Measurements from ENCODE around the gene TMEM50A.
"Not testable (repeated sequence)": the region's sequence is repeated elsewhere in the genome, so short reads cannot be mapped to it uniquely, and the experiment has no call there.

Gene TMEM50A

GRCh38 chr1:25360596-25361581 lies 22.8 kb downstream of the TMEM50A start:
- Histone ChIP-seq H3K4me1 (ENCODE audit: insufficient read depth, low read length) (no peaks in the 10 kb centered on the region), H2AFZ (ENCODE audit: low read depth, low read length) (no peak overlapping the region), H3K27ac (ENCODE audit: low read length) (no peak overlapping the region), H3K79me2 (ENCODE audit: insufficient read depth, low read length) (no peaks in the 10 kb centered on the region), H3K9ac (ENCODE audit: low read depth, low read length) (no peak overlapping the region), H3K4me3 (ENCODE audit: low read depth in 1 of 2, low read length in 2 of 2) (no peak overlapping the region), H3K27me3 (ENCODE audit: insufficient read depth, low read length, poor library complexity) (no peaks in the 10 kb centered on the region), H4K20me1 (ENCODE audit: insufficient read depth, low read length) (peaks cover 3% of the 10 kb centered on the region; the same call in 1 of the 2 replicates), H3K4me2 (ENCODE audit: insufficient read depth, low read length) (no peak overlapping the region), H3K9me3 (ENCODE audit: insufficient read depth, low read length, severe bottlenecking) (no peaks in the 10 kb centered on the region), H3K36me3 (ENCODE audit: insufficient read depth, low read length) (peaks cover 54% of the 10 kb centered on the region)
- DNase-seq (no peak), ATAC-seq (ENCODE audit: insufficient read depth, low read depth) (no peak)
- TF ChIP-seq CTCF (IDR thresholded peaks at IDR 0.05; ENCODE audit: borderline replicate concordance, extremely low read depth, low read length, poor library complexity, severe bottlenecking), result no peak
- TF ChIP-seq EZH2 (IDR thresholded peaks at IDR 0.05; ENCODE audit: borderline replicate concordance, low read depth, low read length, severe bottlenecking), result no peak

GRCh38 chr1:25361901-25362300 lies 23.8 kb downstream of the TMEM50A start:
- Histone ChIP-seq H3K36me3 (ENCODE audit: insufficient read depth, low read length) (peaks cover 45% of the 10 kb centered on the region), H3K9me3 (ENCODE audit: insufficient read depth, low read length, severe bottlenecking) (no peaks in the 10 kb centered on the region), H3K79me2 (ENCODE audit: insufficient read depth, low read length) (no peaks in the 10 kb centered on the region), H3K27ac (ENCODE audit: low read length) (no peak overlapping the region), H3K4me1 (ENCODE audit: insufficient read depth, low read length) (no peaks in the 10 kb centered on the region), H3K4me2 (ENCODE audit: insufficient read depth, low read length) (no peak overlapping the region), H4K20me1 (ENCODE audit: insufficient read depth, low read length) (0 out of 2 replicates have a peak, but pooled peaks cover 3% of the 10 kb centered on the region), H3K9ac (ENCODE audit: low read depth, low read length) (no peak overlapping the region), H3K27me3 (ENCODE audit: insufficient read depth, low read length, poor library complexity) (no peaks in the 10 kb centered on the region), H2AFZ (ENCODE audit: low read depth, low read length) (no peak overlapping the region), H3K4me3 (ENCODE audit: low read depth in 1 of 2, low read length in 2 of 2) (no peak overlapping the region)
- no peak for TF ChIP-seq CTCF (IDR thresholded peaks at IDR 0.05; ENCODE audit: borderline replicate concordance, extremely low read depth, low read length, poor library complexity, severe bottlenecking)
- no peak for TF ChIP-seq EZH2 (IDR thresholded peaks at IDR 0.05; ENCODE audit: borderline replicate concordance, low read depth, low read length, severe bottlenecking)
- ATAC-seq (ENCODE audit: insufficient read depth, low read depth) (no peak), DNase-seq (no peak)

GRCh38 chr1:25362634-25363559 lies 24.8 kb downstream of the TMEM50A start:
- DNase-seq; H3K4me3 ChIP-seq (ENCODE audit: low read depth in 1 of 2, low read length in 2 of 2); H3K4me2 ChIP-seq (ENCODE audit: insufficient read depth, low read length); H3K9ac ChIP-seq (ENCODE audit: low read depth, low read length); H3K4me1 ChIP-seq (ENCODE audit: insufficient read depth, low read length); H3K27ac ChIP-seq (ENCODE audit: low read length); H3K9me3 ChIP-seq (ENCODE audit: insufficient read depth, low read length, severe bottlenecking); H3K27me3 ChIP-seq (ENCODE audit: insufficient read depth, low read length, poor library complexity); H3K79me2 ChIP-seq (ENCODE audit: insufficient read depth, low read length); ATAC-seq (ENCODE audit: insufficient read depth, low read depth); H2AFZ ChIP-seq (ENCODE audit: low read depth, low read length); H4K20me1 ChIP-seq (ENCODE audit: insufficient read depth, low read length): not testable (repeated sequence)
- H3K36me3 ChIP-seq (ENCODE audit: insufficient read depth, low read length), result peaks cover 38% of the 10 kb centered on the region
